ENCODE results near the gene PHKG2. TPM values are rescaled to one million over a fixed set of nuclear protein-coding genes. Genes with fewer than 3 reads are reported as not detected.
A peak's percentile ranks its signal among the peaks of the same experiment; 100 is the strongest.

PHKG2 gene
- total RNA-seq, 1 experiment from 2014 or later, result 24.8 TPM

GRCh38 chr16:30773826-30774225, 25.6 kb downstream of the PHKG2 start:
- no peak for DNase-seq (ENCODE audit: low read depth)

GRCh38 chr16:30774367-30775130, 26.3 kb downstream of the PHKG2 start:
- DNase-seq (ENCODE audit: low read depth), result no peak

- DNase-seq (ENCODE audit: low read depth), result no peak
These were observed 26.8 kb downstream of the PHKG2 start for GRCh38 chr16:30775131-30775391.

- peak; percentile 81 for DNase-seq (ENCODE audit: low read depth)
These were observed 27.4 kb downstream of the PHKG2 start for GRCh38 chr16:30775392-30776188.

- DNase-seq (ENCODE audit: low read depth), result no peak
These were observed 29.5 kb downstream of the PHKG2 start for GRCh38 chr16:30777591-30778297.

- DNase-seq (ENCODE audit: low read depth), result no peak
These were observed 30.5 kb downstream of the PHKG2 start for GRCh38 chr16:30778549-30779244.

- no peak for DNase-seq (ENCODE audit: low read depth)
These were observed 31.4 kb downstream of the PHKG2 start for GRCh38 chr16:30779596-30779995.

- no peak for DNase-seq (ENCODE audit: low read depth)
These were observed 31.8 kb downstream of the PHKG2 start for GRCh38 chr16:30780021-30780420.

GRCh38 chr16:30780549-30780948, 32.3 kb downstream of the PHKG2 start:
- DNase-seq (ENCODE audit: low read depth), result no peak

GRCh38 chr16:30782486-30783279, 34.5 kb downstream of the PHKG2 start:
- no peak for DNase-seq (ENCODE audit: low read depth)

- no peak for DNase-seq (ENCODE audit: low read depth)
These were observed 35.3 kb downstream of the PHKG2 start for GRCh38 chr16:30783280-30784109.

- DNase-seq (ENCODE audit: low read depth), result no peak
These were observed 36.0 kb downstream of the PHKG2 start for GRCh38 chr16:30784215-30784614.

- DNase-seq (ENCODE audit: low read depth), result no peak
These were observed 37.2 kb downstream of the PHKG2 start for GRCh38 chr16:30785126-30786106.

GRCh38 chr16:30786115-30786935, 38.1 kb downstream of the PHKG2 start:
- no peak for DNase-seq (ENCODE audit: low read depth)

- DNase-seq (ENCODE audit: low read depth), result no peak
These were observed 38.8 kb downstream of the PHKG2 start, which contains the start of gene ZNF629 for GRCh38 chr16:30786936-30787612. TSS of gene ZNF629 (minus strand) at chr16:30787205. CDS start at chr16:30784482, 2,723 bp downstream.

- DNase-seq (ENCODE audit: low read depth), result no peak
These were observed 39.6 kb downstream of the PHKG2 start for GRCh38 chr16:30787613-30788378.
